Esophagus muscularis mucosa (tissue), 3 donors: ENCODE results near the gene VTI1A.

Source experiments
- EP300 ChIP-seq: sonication (generic); formaldehyde crosslinking; IDR thresholded peaks from one replicate; pipeline ENCODE4 v1.6.1; 2017; ENCODE audit warnings: antibody characterized with exemption
- TF ChIP-seq, protein P1 (sequence below), 3 experiments: fragments of 200-600 bp in 2 of 3; fragments of 450-650 bp in 1 of 3; sonication (generic) in 2 of 3; IDR thresholded peaks; one replicate each; pipeline ENCODE4 v1.5.1; 2017 to 2019; ENCODE audit warnings: antibody characterized with exemption in 3 of 3, mild to moderate bottlenecking in 2 of 3, moderate library complexity in 1 of 3

- TF ChIP-seq EP300, result no peak
- TF ChIP-seq, protein P1, sequence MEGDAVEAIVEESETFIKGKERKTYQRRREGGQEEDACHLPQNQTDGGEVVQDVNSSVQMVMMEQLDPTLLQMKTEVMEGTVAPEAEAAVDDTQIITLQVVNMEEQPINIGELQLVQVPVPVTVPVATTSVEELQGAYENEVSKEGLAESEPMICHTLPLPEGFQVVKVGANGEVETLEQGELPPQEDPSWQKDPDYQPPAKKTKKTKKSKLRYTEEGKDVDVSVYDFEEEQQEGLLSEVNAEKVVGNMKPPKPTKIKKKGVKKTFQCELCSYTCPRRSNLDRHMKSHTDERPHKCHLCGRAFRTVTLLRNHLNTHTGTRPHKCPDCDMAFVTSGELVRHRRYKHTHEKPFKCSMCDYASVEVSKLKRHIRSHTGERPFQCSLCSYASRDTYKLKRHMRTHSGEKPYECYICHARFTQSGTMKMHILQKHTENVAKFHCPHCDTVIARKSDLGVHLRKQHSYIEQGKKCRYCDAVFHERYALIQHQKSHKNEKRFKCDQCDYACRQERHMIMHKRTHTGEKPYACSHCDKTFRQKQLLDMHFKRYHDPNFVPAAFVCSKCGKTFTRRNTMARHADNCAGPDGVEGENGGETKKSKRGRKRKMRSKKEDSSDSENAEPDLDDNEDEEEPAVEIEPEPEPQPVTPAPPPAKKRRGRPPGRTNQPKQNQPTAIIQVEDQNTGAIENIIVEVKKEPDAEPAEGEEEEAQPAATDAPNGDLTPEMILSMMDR (IDR thresholded peaks at IDR 0.05), result no peak
These were observed 358.2 kb downstream of the VTI1A start for GRCh38 chr10:112805254-112805590.
